ENCODE data around the gene MRPS22. TPM values are rescaled to one million over a fixed set of nuclear protein-coding genes. Genes with fewer than 3 reads are reported as not detected.
A peak's percentile ranks its signal among the peaks of the same experiment; 100 is the strongest.

The MRPS22 gene
- total and polyA plus RNA-seq, 4 experiments from 2014 or later, result 33.4 to 58.5 (median 40.9) TPM

GRCh38 chr3:139355476-139355875 is 11.7 kb downstream of the MRPS22 start:
- Histone ChIP-seq H3K36me3 (ENCODE audit: insufficient read depth, low read length) (peaks cover 82% of the 10 kb centered on the region), H3K27me3 (ENCODE audit: insufficient read depth, low read length) (no peaks in the 10 kb centered on the region), H3K9me3 (ENCODE audit: control insufficient read depth in 1 of 2, low read length in 2 of 2) (no peaks in the 10 kb centered on the region), H3K4me3 (ENCODE audit: low read length in 2 of 2) (no peak overlapping the region), H3K27ac (ENCODE audit: low read depth, low read length) (no peak overlapping the region), H3K4me1 (ENCODE audit: insufficient read depth, low read length) (no peaks in the 10 kb centered on the region)
- Mint-ChIP-seq H3K27ac (peak overlapping the region in 4 of 7 donors; percentile 29 to 65 (median 40)), H3K36me3 (peaks cover 45 to 87% of the 10 kb centered on the region in 2 donors), H3K4me1 (peaks cover 0 to 3% (median 0%) of the 10 kb centered on the region in 4 donors), H3K9me3 (no peaks in the 10 kb centered on the region), H3K4me3 (no peak overlapping the region), H3K27me3 (no peaks in the 10 kb centered on the region)
- DNase-seq, result no peak
- ChIA-PET CTCF (ENCODE audit: partially characterized antibody) (no interaction called here), POLR2A (ENCODE audit: partially characterized antibody) (interaction anchor here (0.7 kb wide), 1 partner anchor 34 kb away, joined by 3 read pairs; the partner anchor contains the start of gene COPB2)
- intact Hi-C loops (cut with micrococcal nuclease), result no loop called here

- no peaks in the 10 kb centered on the region for H3K27me3 ChIP-seq (ENCODE audit: insufficient read depth, low read length)
- intact Hi-C loops (cut with micrococcal nuclease), result no loop called here
- peaks cover 79% of the 10 kb centered on the region for H3K36me3 ChIP-seq (ENCODE audit: insufficient read depth, low read length)
- CTCF ChIA-PET (ENCODE audit: partially characterized antibody), result no interaction called here
- no peak overlapping the region for H3K4me3 Mint-ChIP-seq
- peak overlapping the region; percentile 7 to 65 (median 43) for H3K27ac Mint-ChIP-seq
- H3K9me3 ChIP-seq (ENCODE audit: control insufficient read depth in 1 of 2, low read length in 2 of 2), result no peaks in the 10 kb centered on the region
- peaks cover 0 to 3% (median 0%) of the 10 kb centered on the region in 4 donors for H3K4me1 Mint-ChIP-seq
- no peaks in the 10 kb centered on the region for H3K4me1 ChIP-seq (ENCODE audit: insufficient read depth, low read length)
- peaks cover 44 to 87% of the 10 kb centered on the region in 2 donors for H3K36me3 Mint-ChIP-seq
- no peak for DNase-seq
- H3K9me3 Mint-ChIP-seq, result no peaks in the 10 kb centered on the region
- POLR2A ChIA-PET (ENCODE audit: partially characterized antibody), result interaction anchor here (0.7 kb wide), 1 partner anchor 33 kb away, joined by 3 read pairs; the partner anchor contains the start of gene COPB2
- no peak overlapping the region for H3K4me3 ChIP-seq (ENCODE audit: low read length in 2 of 2)
- H3K27ac ChIP-seq (ENCODE audit: low read depth, low read length), result no peak overlapping the region
- H3K27me3 Mint-ChIP-seq, result no peaks in the 10 kb centered on the region
These were observed 12.1 kb downstream of the MRPS22 start for GRCh38 chr3:139355891-139356290.

- no peak overlapping the region for H3K4me3 ChIP-seq (ENCODE audit: low read length in 2 of 2)
- intact Hi-C loops (cut with micrococcal nuclease), result no loop called here
- no peak for DNase-seq
- Mint-ChIP-seq H3K27me3 (no peaks in the 10 kb centered on the region), H3K4me1 (peaks cover 0 to 7% (median 0%) of the 10 kb centered on the region in 4 donors), H3K36me3 (peaks cover 52 to 80% of the 10 kb centered on the region in 2 donors), H3K27ac (peak overlapping the region in 6 of 7 donors; percentile 7 to 75 (median 44)), H3K4me3 (no peak overlapping the region), H3K9me3 (no peaks in the 10 kb centered on the region)
- POLR2A ChIA-PET (ENCODE audit: partially characterized antibody), result no interaction called here
- no peaks in the 10 kb centered on the region for H3K9me3 ChIP-seq (ENCODE audit: control insufficient read depth in 1 of 2, low read length in 2 of 2)
- peaks cover 68% of the 10 kb centered on the region for H3K36me3 ChIP-seq (ENCODE audit: insufficient read depth, low read length)
- H3K4me1 ChIP-seq (ENCODE audit: insufficient read depth, low read length), result no peaks in the 10 kb centered on the region
- no peak overlapping the region for H3K27ac ChIP-seq (ENCODE audit: low read depth, low read length)
- CTCF ChIA-PET (ENCODE audit: partially characterized antibody), result no interaction called here
- H3K27me3 ChIP-seq (ENCODE audit: insufficient read depth, low read length), result no peaks in the 10 kb centered on the region
These were observed 14.1 kb downstream of the MRPS22 start for GRCh38 chr3:139357899-139358298.

GRCh38 chr3:139358841-139359562 is 15.2 kb downstream of the MRPS22 start:
- Histone ChIP-seq H3K4me3 (ENCODE audit: low read length in 2 of 2) (no peak overlapping the region), H3K9me3 (ENCODE audit: control insufficient read depth in 1 of 2, low read length in 2 of 2) (no peaks in the 10 kb centered on the region), H3K36me3 (ENCODE audit: insufficient read depth, low read length) (peaks cover 70% of the 10 kb centered on the region), H3K4me1 (ENCODE audit: insufficient read depth, low read length) (no peaks in the 10 kb centered on the region), H3K27ac (ENCODE audit: low read depth, low read length) (no peak overlapping the region), H3K27me3 (ENCODE audit: insufficient read depth, low read length) (no peaks in the 10 kb centered on the region)
- H3K27ac Mint-ChIP-seq, result peak overlapping the region in 2 of 7 donors; percentile 32 to 37
- no peaks in the 10 kb centered on the region for H3K9me3 Mint-ChIP-seq
- no peaks in the 10 kb centered on the region for H3K27me3 Mint-ChIP-seq
- peaks cover 0 to 8% (median 0%) of the 10 kb centered on the region in 4 donors for H3K4me1 Mint-ChIP-seq
- no peak overlapping the region for H3K4me3 Mint-ChIP-seq
- intact Hi-C loops (cut with micrococcal nuclease), result no loop called here
- peaks cover 56 to 83% of the 10 kb centered on the region in 2 donors for H3K36me3 Mint-ChIP-seq
- ChIA-PET POLR2A (ENCODE audit: partially characterized antibody) (no interaction called here), CTCF (ENCODE audit: partially characterized antibody) (interaction anchor here (1.6 kb wide), 1 partner anchor 30 kb away, joined by 3 read pairs; no protein-coding TSS in a partner anchor)
- DNase-seq, result no peak

- H3K4me1 Mint-ChIP-seq, result peaks cover 0 to 10% (median 3%) of the 10 kb centered on the region in 4 donors
- Histone ChIP-seq H3K27ac (ENCODE audit: low read depth, low read length) (no peak overlapping the region), H3K36me3 (ENCODE audit: insufficient read depth, low read length) (peaks cover 69% of the 10 kb centered on the region), H3K9me3 (ENCODE audit: control insufficient read depth in 1 of 2, low read length in 2 of 2) (no peaks in the 10 kb centered on the region), H3K4me3 (ENCODE audit: low read length in 2 of 2) (no peak overlapping the region), H3K4me1 (ENCODE audit: insufficient read depth, low read length) (no peaks in the 10 kb centered on the region), H3K27me3 (ENCODE audit: insufficient read depth, low read length) (no peaks in the 10 kb centered on the region)
- no peak for DNase-seq
- H3K4me3 Mint-ChIP-seq, result no peak overlapping the region
- H3K36me3 Mint-ChIP-seq, result peaks cover 56 to 84% of the 10 kb centered on the region in 2 donors
- POLR2A ChIA-PET (ENCODE audit: partially characterized antibody), result interaction anchor here (1.2 kb wide), 1 partner anchor 13 kb away, joined by 3 read pairs; no protein-coding TSS in a partner anchor
- peak overlapping the region in 2 of 7 donors; percentile 38 to 46 for H3K27ac Mint-ChIP-seq
- H3K27me3 Mint-ChIP-seq, result no peaks in the 10 kb centered on the region
- no peaks in the 10 kb centered on the region for H3K9me3 Mint-ChIP-seq
- CTCF ChIA-PET (ENCODE audit: partially characterized antibody), result interaction anchor here (0.6 kb wide), 1 partner anchor 1035 kb away, joined by 4 read pairs; no protein-coding TSS in a partner anchor
- intact Hi-C loops (cut with micrococcal nuclease), result no loop called here
These were observed 17.5 kb downstream of the MRPS22 start for GRCh38 chr3:139361276-139361675.

- CTCF ChIA-PET (ENCODE audit: partially characterized antibody), result interaction anchor here (1.2 kb wide), 1 partner anchor 25 kb away, joined by 3 read pairs; the partner anchor contains the start of gene COPB2
- H3K9me3 ChIP-seq (ENCODE audit: control insufficient read depth in 1 of 2, low read length in 2 of 2), result no peaks in the 10 kb centered on the region
- peaks cover 61% of the 10 kb centered on the region for H3K36me3 ChIP-seq (ENCODE audit: insufficient read depth, low read length)
- no peaks in the 10 kb centered on the region for H3K4me1 ChIP-seq (ENCODE audit: insufficient read depth, low read length)
- no peak for DNase-seq
- POLR2A ChIA-PET (ENCODE audit: partially characterized antibody), result no interaction called here
- no peak overlapping the region for H3K27ac ChIP-seq (ENCODE audit: low read depth, low read length)
- H3K4me1 Mint-ChIP-seq, result peaks cover 0 to 12% (median 4%) of the 10 kb centered on the region in 4 donors
- peaks cover 63 to 85% of the 10 kb centered on the region in 2 donors for H3K36me3 Mint-ChIP-seq
- no peak overlapping the region for H3K4me3 ChIP-seq (ENCODE audit: low read length in 2 of 2)
- H3K27me3 ChIP-seq (ENCODE audit: insufficient read depth, low read length), result no peaks in the 10 kb centered on the region
- H3K4me3 Mint-ChIP-seq, result no peak overlapping the region
- intact Hi-C loops (cut with micrococcal nuclease), result no loop called here
- peak overlapping the region in 4 of 7 donors; percentile 9 to 73 (median 54) for H3K27ac Mint-ChIP-seq
- no peaks in the 10 kb centered on the region for H3K27me3 Mint-ChIP-seq
- no peaks in the 10 kb centered on the region for H3K9me3 Mint-ChIP-seq
These were observed 20.7 kb downstream of the MRPS22 start for GRCh38 chr3:139364549-139364948.

- Mint-ChIP-seq H3K4me1 (peaks cover 0 to 3% (median under 1%) of the 10 kb centered on the region in 4 donors), H3K27me3 (no peaks in the 10 kb centered on the region), H3K4me3 (no peak overlapping the region), H3K27ac (peak overlapping the region in 1 of 7 donors; percentile 46), H3K36me3 (peaks cover 66 to 80% of the 10 kb centered on the region in 2 donors), H3K9me3 (no peaks in the 10 kb centered on the region)
- H3K27me3 ChIP-seq (ENCODE audit: insufficient read depth, low read length), result no peaks in the 10 kb centered on the region
- no peak overlapping the region for H3K4me3 ChIP-seq (ENCODE audit: low read length in 2 of 2)
- ChIA-PET CTCF (ENCODE audit: partially characterized antibody) (no interaction called here), POLR2A (ENCODE audit: partially characterized antibody) (no interaction called here)
- H3K27ac ChIP-seq (ENCODE audit: low read depth, low read length), result no peak overlapping the region
- H3K9me3 ChIP-seq (ENCODE audit: control insufficient read depth in 1 of 2, low read length in 2 of 2), result no peaks in the 10 kb centered on the region
- no peak for DNase-seq
- intact Hi-C loops (cut with micrococcal nuclease), result no loop called here
- H3K36me3 ChIP-seq (ENCODE audit: insufficient read depth, low read length), result peaks cover 79% of the 10 kb centered on the region
- H3K4me1 ChIP-seq (ENCODE audit: insufficient read depth, low read length), result no peaks in the 10 kb centered on the region
These were observed 30.3 kb downstream of the MRPS22 start for GRCh38 chr3:139374099-139374498.

All from CD4-positive, alpha-beta memory T cell (primary cell).